Urinary bladder (tissue), 4 donors: ENCODE measurements around the gene CRK. TPM values are rescaled to one million over a fixed set of nuclear protein-coding genes. Genes with fewer than 3 reads are reported as not detected.
"Not testable (repeated sequence)": the region's sequence is repeated elsewhere in the genome, so short reads cannot be mapped to it uniquely, and the experiment has no call there.

Experiments used
- DNase-seq: peaks from one replicate; pipeline ENCODE4 v3.0.0-alpha.2; 2015; ENCODE audit errors: extremely low spot score
- H3K27ac ChIP-seq: one replicate; pipeline ENCODE4 v1.5.1; 2013; ENCODE audit warnings: low read depth, mild to moderate bottlenecking, moderate library complexity
- H3K36me3 ChIP-seq: one replicate; pipeline ENCODE4 v1.6.1; 2013; ENCODE audit warnings: mild to moderate bottlenecking, moderate library complexity; ENCODE audit not compliant: insufficient read depth
- H3K4me1 ChIP-seq: one replicate; pipeline ENCODE4 v1.6.1; 2013; ENCODE audit warnings: mild to moderate bottlenecking, moderate library complexity; ENCODE audit not compliant: insufficient read depth
- H3K4me3 ChIP-seq: one replicate; pipeline ENCODE4 v1.5.1; 2013; ENCODE audit warnings: low read depth, low read length
- WGBS: extraction: QIAGEN DNeasy Blood & Tissue Kit; methylation state at CpG from one replicate; pipeline ENCODE4 v1.1.7; 2013; 5-methylcytosine and 5-hydroxymethylcytosine counted together
- polyA plus RNA-seq: library from polyadenylated mRNA; stranded (reverse); fragments of 200-250 nt; gene quantifications from one replicate; pipeline ENCODE4 v1.2.3, GENCODE V29; 2013
- total RNA-seq: library from RNA; depleted of rRNA; stranded (reverse); fragments of >200 nt; gene quantifications from one replicate; pipeline ENCODE4 v1.2.3, GENCODE V29; 2014
- donor health status: healthy with polysubstance abuse.
- donor health status: healthy.

Gene CRK
- total and polyA plus RNA-seq, 2 donors, result 43.3 to 91.2 TPM

DNA sequence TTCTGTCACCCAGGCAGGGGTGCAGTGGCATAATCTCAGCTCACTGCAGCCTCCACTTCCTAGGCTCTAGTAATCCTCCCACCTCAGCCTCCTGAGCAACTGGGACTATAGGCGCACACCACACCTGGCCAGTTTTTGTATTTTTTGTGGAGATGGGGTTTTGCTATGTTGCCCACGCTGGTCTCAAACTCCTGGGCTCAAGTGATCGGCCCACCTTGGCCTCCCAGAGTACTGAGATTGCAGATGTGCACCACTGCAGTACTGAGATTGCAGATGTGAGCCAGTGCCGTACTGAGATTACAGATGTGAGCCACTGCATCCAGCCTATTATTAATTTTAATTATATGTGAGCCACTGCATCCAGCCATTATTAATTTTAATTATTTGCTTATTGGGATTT is 13.8 kb downstream of the CRK start:
- WGBS, result over 99% methylated on average over 4 of the region's 4 CpGs
- H3K27ac ChIP-seq, result no peak overlapping the region
- H3K4me1 ChIP-seq, result no peaks in the 10 kb centered on the region
- no peak overlapping the region for H3K4me3 ChIP-seq
- no peaks in the 10 kb centered on the region for H3K36me3 ChIP-seq
- no peak for DNase-seq

DNA sequence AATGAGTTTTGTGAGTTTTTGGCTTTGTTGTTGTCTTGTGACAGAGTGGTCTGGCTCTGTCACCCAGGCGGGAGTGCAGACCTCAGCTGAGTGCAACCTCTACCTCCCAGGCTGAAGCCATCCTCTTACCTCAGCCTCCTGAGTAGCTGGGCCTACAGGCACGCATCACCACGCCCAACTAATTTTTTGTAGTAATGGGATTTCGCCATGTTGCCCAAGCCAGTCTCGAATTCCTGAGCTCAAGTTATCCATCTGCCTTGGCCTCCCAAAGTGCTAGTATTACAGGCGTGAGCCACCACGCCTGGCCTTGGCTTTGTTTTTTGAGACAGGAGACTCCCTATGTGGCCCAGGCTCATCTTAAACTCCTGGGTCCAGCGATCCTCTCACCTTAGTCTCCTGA is 15.1 kb downstream of the CRK start:
- no peaks in the 10 kb centered on the region for H3K36me3 ChIP-seq
- H3K27ac ChIP-seq, result no peak overlapping the region
- 97% methylated on average over 8 of the region's 8 CpGs for WGBS
- H3K4me1 ChIP-seq, result no peaks in the 10 kb centered on the region
- no peak for DNase-seq
- H3K4me3 ChIP-seq, result no peak overlapping the region

DNA sequence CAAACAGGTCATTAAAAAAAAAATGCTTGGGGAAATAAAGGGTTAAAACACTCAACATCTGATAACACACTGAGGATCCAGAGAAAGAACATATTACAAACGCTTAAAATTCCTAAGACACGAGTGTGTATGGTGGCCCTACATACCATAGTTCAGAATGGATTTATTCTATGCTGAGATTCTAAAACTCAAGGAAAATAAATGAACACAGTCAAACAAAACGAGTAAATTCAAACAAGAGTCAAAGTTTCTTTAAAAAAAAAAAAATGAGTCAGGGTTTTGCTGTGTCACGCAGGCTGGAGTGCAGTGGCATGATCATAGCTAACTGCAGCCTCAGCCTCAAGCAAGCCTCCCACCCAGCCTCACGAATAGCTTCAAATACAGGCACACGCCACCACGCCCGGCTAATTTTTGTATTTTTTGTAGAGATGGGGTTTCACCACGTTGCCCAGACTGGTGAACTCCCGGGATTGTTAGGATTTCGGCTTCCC is 17.4 kb downstream of the CRK start:
- no peak overlapping the region for H3K27ac ChIP-seq
- no peaks in the 10 kb centered on the region for H3K36me3 ChIP-seq
- no peak overlapping the region for H3K4me3 ChIP-seq
- DNase-seq, result no peak
- 65% methylated on average over 11 of the region's 11 CpGs for WGBS
- no peaks in the 10 kb centered on the region for H3K4me1 ChIP-seq

DNA sequence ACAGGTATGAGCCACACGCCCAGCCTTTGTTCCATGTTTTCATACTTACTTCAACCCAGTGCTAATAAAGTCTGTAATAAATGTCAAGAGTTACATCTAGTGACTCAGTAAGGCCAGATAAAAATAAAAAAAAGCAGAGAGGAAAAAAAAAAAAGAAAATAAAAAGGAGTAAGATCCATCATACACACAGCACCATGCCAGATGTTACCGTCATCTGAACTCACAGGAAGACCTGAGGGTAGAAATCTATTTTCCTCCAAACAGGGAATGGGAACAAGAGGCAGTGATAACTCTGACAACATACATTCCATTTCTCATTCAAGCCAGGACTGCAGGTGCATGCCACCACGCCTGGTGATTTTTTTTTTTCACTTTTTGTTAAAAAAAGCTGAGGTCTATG is 20.7 kb downstream of the CRK start:
- H3K36me3 ChIP-seq, result no peaks in the 10 kb centered on the region
- no peak overlapping the region for H3K27ac ChIP-seq
- no peaks in the 10 kb centered on the region for H3K4me1 ChIP-seq
- WGBS, result 86% methylated on average over 3 of the region's 3 CpGs
- no peak for DNase-seq
- H3K4me3 ChIP-seq, result no peak overlapping the region

DNA sequence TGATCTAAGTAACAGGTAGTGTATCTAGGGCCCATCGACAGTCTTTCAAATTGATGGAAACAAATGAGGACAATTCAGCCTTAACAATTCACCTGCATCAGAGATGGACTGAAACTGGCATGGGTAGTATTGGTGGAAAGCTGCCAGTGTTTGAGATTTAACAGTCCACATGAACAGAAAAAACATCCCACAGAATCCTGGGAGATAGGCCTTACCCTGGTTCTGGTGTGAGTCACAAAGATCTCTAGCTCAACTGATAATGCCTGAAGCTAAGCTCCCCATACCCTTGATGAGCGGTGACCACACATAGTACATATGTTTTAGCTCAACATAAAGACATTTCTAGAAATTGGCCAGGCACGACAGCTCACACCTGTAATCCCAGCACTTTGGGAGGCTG is 21.9 kb downstream of the CRK start:
- H3K27ac ChIP-seq, result no peak overlapping the region
- no peaks in the 10 kb centered on the region for H3K36me3 ChIP-seq
- H3K4me3 ChIP-seq, result no peak overlapping the region
- WGBS, result 82% methylated on average over 3 of the region's 3 CpGs
- DNase-seq, result no peak
- H3K4me1 ChIP-seq, result no peaks in the 10 kb centered on the region

DNA sequence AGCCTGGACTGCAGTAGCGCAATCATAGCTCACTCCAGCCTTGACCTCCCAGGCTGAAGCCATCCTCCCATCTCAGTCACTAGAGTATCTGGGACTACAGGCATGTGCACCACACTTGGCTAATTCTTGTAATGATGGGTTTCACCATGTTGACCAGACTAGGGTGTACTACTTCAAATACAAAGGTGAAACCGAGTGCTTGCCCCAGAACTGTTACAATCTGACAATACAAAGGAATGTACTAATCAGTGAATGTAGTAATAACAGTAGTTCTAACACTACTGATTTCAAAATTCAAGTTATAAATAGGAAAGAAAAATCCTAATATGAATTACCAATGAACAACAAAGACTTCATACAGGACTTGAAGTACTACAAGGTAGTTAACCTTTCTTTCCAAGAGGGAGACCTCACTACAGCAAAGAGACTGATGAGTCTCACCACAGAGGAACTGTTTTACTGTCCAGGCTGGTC is 24.4 kb downstream of the CRK start:
- Histone ChIP-seq H3K4me1 (no peaks in the 10 kb centered on the region), H3K27ac (no peak overlapping the region), H3K4me3 (no peak overlapping the region), H3K36me3 (no peaks in the 10 kb centered on the region)
- DNase-seq, result no peak
- 87% methylated on average over 2 of the region's 2 CpGs for WGBS

DNA sequence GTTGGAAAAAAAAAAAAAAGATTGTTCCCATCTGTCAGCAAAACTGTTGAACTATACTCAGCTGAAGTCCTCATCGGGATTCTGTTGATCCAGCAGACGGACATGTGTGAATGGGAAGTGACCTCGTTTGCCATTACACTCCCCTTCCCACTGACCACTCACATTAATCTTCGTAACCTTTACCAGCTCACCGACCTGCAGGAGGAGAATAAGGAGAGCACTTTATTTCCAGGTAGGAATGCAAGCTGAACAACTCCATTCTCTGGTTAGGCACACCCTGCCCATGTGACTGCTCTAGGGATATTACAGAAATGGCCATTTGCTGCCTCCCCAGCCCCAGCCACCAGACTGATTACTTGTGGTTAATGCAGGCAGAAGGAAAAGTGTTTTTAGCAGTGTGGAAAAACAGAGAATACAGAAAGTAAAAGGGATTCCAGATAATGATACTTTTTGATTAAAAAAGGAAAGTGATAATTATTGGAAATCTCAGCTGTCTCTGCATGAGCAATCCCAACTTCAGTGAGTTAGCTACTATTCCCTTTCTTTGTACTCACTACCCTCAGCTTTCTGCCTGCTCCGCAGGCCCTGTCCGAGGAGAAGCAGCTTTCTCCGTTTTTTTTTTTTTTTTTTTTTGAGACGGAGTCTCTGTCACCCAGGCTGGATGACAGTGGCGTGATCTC is 32.4 kb downstream of the CRK start:
- DNase-seq, result no peak
- Histone ChIP-seq H3K4me3 (no peak overlapping the region), H3K4me1 (no peaks in the 10 kb centered on the region), H3K27ac (no peak overlapping the region), H3K36me3 (peaks cover 3% of the 10 kb centered on the region)
- WGBS, result 78% methylated on average over 10 of the region's 10 CpGs

DNA sequence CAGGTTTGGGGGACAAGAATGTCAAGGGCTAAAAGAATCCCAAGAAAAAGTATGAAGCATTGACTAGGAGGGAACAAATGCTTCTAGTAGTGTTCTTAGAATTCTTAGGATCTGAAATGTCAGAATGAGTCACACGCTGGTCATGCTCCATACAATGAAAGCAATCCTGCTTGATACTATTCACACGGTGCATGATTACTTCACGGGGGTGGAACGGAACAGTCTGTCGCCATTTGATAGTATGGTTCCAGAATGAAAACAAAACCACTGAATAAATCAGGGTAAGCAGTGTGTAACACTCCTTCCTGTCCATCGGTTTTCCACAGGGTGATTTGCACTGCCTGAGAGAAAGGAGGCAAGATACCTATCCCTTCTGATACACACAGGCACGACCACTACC is 33.1 kb downstream of the CRK start:
- H3K4me3 ChIP-seq, result no peak overlapping the region
- H3K36me3 ChIP-seq, result peaks cover 3% of the 10 kb centered on the region
- no peak for DNase-seq
- no peaks in the 10 kb centered on the region for H3K4me1 ChIP-seq
- 81% methylated on average over 7 of the region's 7 CpGs for WGBS
- no peak overlapping the region for H3K27ac ChIP-seq

DNA sequence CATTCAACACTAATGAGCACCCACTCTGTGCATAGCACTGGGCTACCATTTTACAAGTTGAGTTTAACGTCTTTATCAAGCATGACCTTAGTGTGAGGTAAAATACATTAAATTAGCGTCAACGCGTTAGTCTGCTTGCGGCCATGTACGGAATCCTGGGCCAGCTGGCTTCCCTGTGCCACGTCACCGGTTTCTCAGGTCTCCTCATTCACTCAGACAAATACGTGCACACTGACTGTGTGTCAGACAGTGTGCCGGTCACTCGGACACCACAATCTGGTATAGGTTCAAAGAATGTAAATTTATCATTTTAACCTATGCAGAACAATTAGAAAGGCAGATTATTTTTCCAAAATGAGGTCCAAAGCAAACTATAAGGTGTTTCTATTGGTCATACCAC is 34.6 kb downstream of the CRK start:
- 93% methylated on average over 11 of the region's 11 CpGs for WGBS
- Histone ChIP-seq H3K27ac (no peak overlapping the region), H3K36me3 (peaks cover 3% of the 10 kb centered on the region), H3K4me3 (no peak overlapping the region), H3K4me1 (no peaks in the 10 kb centered on the region)
- DNase-seq, result no peak

DNA sequence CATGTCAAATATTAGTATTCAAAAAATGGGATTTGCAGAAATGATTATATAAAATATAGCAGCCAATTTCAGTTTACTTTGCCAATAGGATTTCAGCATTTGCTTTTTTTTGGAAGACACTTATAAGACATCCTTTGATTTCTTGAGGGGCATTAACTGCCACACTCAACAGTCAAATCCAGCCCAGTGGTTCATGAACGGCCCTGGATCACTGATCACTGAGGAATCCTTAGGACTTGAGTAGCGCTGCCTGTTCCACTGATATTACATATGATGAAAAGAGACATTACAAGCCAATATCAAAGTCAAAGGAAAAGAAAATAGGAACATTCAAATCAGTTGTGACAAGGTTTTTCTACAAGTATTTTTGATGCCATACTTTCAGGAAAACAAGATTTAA is 35.1 kb downstream of the CRK start:
- Histone ChIP-seq H3K36me3 (peaks cover 3% of the 10 kb centered on the region), H3K4me1 (no peaks in the 10 kb centered on the region), H3K4me3 (no peak overlapping the region), H3K27ac (no peak overlapping the region)
- DNase-seq, result no peak
- 87% methylated on average over 2 of the region's 2 CpGs for WGBS

DNA sequence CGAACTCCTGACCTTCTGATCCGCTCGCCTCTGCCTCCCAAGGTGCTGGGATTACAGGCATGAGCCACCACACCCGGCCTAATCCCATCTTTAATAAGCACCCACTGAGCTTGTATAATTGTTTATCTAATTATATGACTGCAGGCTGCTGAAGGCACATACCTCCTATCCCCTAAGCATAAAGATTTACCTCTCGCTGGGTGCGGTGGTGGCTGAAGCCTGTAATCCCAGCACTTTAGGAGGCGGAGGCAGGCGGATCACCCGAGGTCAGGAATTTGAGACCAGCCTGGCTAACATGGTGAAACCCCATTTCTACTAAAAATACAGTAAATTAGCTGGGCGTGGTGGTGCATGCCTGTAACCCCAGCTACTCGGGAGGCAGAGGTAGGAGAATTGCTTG is 35.9 kb downstream of the CRK start:
- Histone ChIP-seq H3K36me3 (peaks cover 3% of the 10 kb centered on the region), H3K4me1 (no peaks in the 10 kb centered on the region), H3K27ac (no peak overlapping the region), H3K4me3 (no peak overlapping the region)
- no peak for DNase-seq
- 96% methylated on average over 11 of the region's 11 CpGs for WGBS

DNA sequence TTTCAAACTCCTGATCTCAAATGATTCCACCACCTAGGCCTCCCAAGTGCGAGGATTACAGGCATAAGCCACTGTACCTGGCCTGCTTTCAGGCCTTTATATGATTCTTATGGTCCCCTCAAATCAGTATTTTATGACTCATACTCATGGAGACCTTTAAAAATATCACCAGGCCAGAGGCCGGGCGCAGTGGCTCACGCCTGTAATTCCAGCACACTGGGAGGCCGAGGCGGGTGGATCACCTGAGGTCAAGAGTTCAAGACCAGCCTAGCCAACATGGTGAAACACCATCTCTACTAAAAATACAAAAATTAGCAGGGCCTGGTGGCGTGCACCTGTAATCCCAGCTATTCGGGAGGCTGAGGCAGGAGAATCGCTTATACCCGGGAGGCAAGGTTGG is 37.6 kb downstream of the CRK start:
- not testable (repeated sequence) for DNase-seq, H3K36me3 ChIP-seq, H3K4me1 ChIP-seq, H3K27ac ChIP-seq, H3K4me3 ChIP-seq
- whole genome bisulfite sequencing, result 95% methylated on average over 10 of the region's 10 CpGs

DNA sequence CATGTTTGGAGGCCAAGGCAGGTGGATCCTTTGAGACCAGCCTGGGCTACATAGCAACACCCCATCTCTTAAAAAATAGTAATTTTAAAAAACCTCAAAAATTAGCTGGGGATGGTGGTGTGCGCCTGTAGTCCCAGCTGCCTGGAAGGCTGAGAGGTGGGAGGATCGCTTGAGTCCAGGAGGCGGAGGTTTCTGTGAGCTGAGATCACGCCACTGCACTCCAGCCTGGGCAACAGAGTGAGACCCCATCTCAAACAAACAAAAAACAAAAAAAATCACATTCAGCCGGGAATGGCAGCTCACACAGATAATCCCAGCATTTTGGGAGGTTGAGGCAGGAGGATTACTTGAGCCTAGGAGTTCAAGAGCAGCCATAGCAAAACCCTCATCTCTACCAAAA is 39.6 kb downstream of the CRK start:
- peaks cover 2% of the 10 kb centered on the region for H3K4me1 ChIP-seq
- WGBS, result 97% methylated on average over 5 of the region's 5 CpGs

DNA sequence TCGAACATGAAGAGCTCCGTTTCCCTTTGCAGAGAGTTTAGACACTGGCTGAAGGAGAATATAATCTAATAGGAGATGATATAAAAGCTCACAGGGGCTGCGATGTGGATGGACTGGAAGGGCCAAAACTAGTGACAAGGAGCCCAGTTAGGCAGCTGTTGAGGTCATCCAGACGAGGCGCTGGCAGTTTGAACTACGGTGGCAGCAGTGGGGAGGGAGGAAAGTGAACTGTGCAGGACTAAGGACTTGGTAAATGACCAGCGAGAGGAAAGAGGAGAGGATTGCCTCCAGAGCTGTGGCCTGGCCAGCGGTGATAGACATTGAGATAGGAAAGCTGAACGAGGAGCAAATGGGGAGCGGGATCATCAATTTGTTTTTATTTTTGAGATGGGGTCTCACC is 41.4 kb downstream of the CRK start:
- no peak for DNase-seq
- H3K27ac ChIP-seq, result no peak overlapping the region
- no peaks in the 10 kb centered on the region for H3K36me3 ChIP-seq
- H3K4me3 ChIP-seq, result no peak overlapping the region
- 76% methylated on average over 10 of the region's 10 CpGs for WGBS
- peaks cover 2% of the 10 kb centered on the region for H3K4me1 ChIP-seq

More for the DNA sequence above, 39.6 kb downstream of the CRK start:
- no peak for DNase-seq
- peaks cover 2% of the 10 kb centered on the region for H3K36me3 ChIP-seq
- H3K27ac ChIP-seq, result no peak overlapping the region
- no peak overlapping the region for H3K4me3 ChIP-seq
